Fibroblast of skin of back (primary cell): ENCODE results near the gene AQP3. TPM values are rescaled to one million over a fixed set of nuclear protein-coding genes. Genes with fewer than 3 reads are reported as not detected.
"Not testable (repeated sequence)": the region's sequence is repeated elsewhere in the genome, so short reads cannot be mapped to it uniquely, and the experiment has no call there.

Source experiments
- DNase-seq: peaks from one replicate; pipeline ENCODE4 v3.0.0-alpha.2; 2013
- polyA plus RNA-seq, 2 experiments: library from polyadenylated mRNA; unstranded; fragments of 120-200 nt; gene quantifications; one replicate each; pipeline ENCODE4 v1.2.1, GENCODE V29; 2013; ENCODE audit not compliant: insufficient read length in 2 of 2

Gene AQP3
- polyA plus RNA-seq (2013, experiment 1 of 2; ENCODE audit: insufficient read length): 1.5 TPM
- polyA plus RNA-seq (2013, experiment 2 of 2; ENCODE audit: insufficient read length): 0.99 TPM

GRCh38 chr9:33446946-33447798 is at the start of gene AQP3:
TSS of gene AQP3 (minus strand) at chr9:33447593. CDS start at chr9:33447530, 63 bp downstream.
- DNase-seq: peak; percentile 66

DNA sequence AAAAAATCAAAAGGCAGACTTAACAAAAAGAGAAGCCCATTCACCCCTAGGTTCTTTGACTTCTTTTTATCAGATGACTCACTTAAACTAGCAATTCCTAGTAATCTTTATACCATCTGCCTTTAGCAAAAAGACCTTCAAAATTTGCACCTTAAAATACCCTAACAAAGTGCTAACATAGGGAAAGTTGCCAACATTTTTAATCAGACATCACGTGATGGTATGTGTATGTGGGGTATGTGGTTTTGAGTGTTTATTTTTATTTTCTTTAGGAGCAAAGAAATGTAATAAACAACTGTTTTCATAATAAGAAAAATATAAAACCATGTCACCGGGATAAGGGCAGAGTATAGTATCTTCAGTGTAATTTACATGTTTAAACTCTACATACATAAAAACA is 46.4 kb upstream of the AQP3 start:
- not testable (repeated sequence) for DNase-seq

- peak; percentile 71 for DNase-seq
These were observed 41.7 kb upstream of the AQP3 start for GRCh38 chr9:33489066-33489465.

DNA sequence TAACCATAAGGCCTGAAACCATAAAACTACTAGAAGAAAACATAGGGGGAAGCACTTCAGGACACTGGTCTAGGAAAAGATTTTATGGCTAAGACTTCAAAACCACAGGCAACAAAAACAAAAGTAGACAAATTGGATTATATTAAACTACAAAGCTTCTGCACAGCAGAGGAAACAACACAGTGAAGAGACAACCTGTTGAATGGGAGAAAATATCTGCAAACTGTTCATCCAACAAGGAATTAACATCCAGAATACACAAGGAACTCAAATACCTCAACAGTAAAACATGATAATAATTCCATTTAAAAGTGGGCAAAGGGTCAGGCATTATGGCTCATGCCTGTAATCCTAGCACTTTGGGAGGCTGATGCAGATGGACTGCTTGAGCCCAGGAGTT is 37.9 kb upstream of the AQP3 start:
- not testable (repeated sequence) for DNase-seq

- no peak for DNase-seq
These were observed 33.6 kb upstream of the AQP3 start for GRCh38 chr9:33480976-33481375.

DNA sequence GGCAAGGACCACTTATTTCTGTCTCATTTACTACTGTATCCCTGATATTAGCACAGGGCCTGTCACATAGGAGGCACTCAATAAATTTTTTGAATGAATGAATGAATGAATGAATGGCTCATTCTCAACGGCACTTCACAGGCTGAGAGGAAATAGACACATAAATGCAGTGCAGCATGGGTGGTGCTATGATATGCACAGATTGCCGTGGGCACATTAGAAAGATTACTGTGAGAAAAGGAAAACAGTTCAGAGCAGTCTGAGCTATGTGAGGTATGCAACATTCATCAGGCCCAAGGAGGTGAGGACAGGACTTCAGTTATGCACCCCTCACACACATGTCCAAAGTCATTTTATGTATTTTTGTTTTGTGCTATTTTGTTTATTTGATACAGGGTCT is 32.7 kb upstream of the AQP3 start:
- peak; percentile 36 for DNase-seq

GRCh38 chr9:33476503-33476902 is 29.1 kb upstream of the AQP3 start:
- no peak for DNase-seq

- no peak for DNase-seq
These were observed 28.0 kb upstream of the AQP3 start for GRCh38 chr9:33475357-33475756.

- peak; percentile 99 for DNase-seq
These were observed 26.4 kb upstream of the AQP3 start, which contains the start of gene NOL6 for GRCh38 chr9:33473643-33474352. TSS of gene NOL6 (minus strand) at chr9:33473924. CDS start at chr9:33473842, 82 bp downstream.

- no peak for DNase-seq
These were observed 25.7 kb upstream of the AQP3 start for GRCh38 chr9:33472881-33473615.

- no peak for DNase-seq
These were observed 24.9 kb upstream of the AQP3 start for GRCh38 chr9:33472171-33472880.

DNA sequence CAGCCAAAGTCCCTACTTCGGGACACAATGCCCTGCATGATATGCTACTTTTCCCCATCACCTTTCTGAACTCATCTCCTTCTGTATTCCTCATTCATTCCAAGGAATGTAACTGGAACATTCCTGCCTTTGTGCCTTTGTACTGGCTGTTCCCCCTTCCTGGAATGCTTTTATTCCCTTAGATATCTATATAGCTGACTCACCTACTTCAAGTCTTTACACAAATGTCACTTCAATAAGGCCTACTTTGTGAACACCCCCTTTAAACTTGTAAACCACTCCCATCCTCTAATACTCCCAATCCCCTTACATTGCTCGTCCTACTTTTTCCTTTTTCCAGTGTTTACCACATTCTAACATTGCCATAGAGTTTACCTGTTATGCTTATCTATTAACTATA is 24.0 kb upstream of the AQP3 start:
- DNase-seq: no peak

- no peak for DNase-seq
These were observed 22.5 kb upstream of the AQP3 start for GRCh38 chr9:33469891-33470290.

- no peak for DNase-seq
These were observed 21.6 kb upstream of the AQP3 start for GRCh38 chr9:33468797-33469621.

GRCh38 chr9:33468215-33468730 is 20.9 kb upstream of the AQP3 start:
- no peak for DNase-seq

- no peak for DNase-seq
These were observed 20.1 kb upstream of the AQP3 start for GRCh38 chr9:33467526-33467925.

GRCh38 chr9:33466565-33467495 is 19.4 kb upstream of the AQP3 start:
- DNase-seq: peak; percentile 17

GRCh38 chr9:33465596-33466564 is 18.5 kb upstream of the AQP3 start:
- DNase-seq: no peak

GRCh38 chr9:33465096-33465495 is 17.7 kb upstream of the AQP3 start:
- DNase-seq: no peak
